K562 (cell line): ENCODE data around the gene SLC48A1. TPM values are rescaled to one million over a fixed set of nuclear protein-coding genes. Genes with fewer than 3 reads are reported as not detected.
A peak's percentile ranks its signal among the peaks of the same experiment; 100 is the strongest.

ENCODE experiments used
- ATAC-seq: fragments of 200-7000 bp; cut with Tn5 transposase; 3 replicates; pipeline ENCODE4 v1.9.1; 2020; ENCODE audit warnings: moderate library complexity
- BruUV-seq: library from RNA; stranded (reverse); fragments of 400-500 nt; replicated peaks from 2 replicates; lab custom pipeline; 2021; lab: Mats Ljungman, UMichigan
- CTCF ChIA-PET: fragments of 300-600 bp; formaldehyde crosslinking; extraction: SDS; loops from one replicate; lab custom pipeline; 2021; ENCODE audit warnings: low intra/inter-chr PET ratio; lab: Yijun Ruan, JAX
- POLR2A ChIA-PET: fragments of 300-600, 350-650 bp; sonication (Branson Sonifier 250); formaldehyde crosslinking; extraction: SDS; loops from one replicate; lab custom pipeline; 2021; ENCODE audit warnings: antibody characterized with exemption, inconsistent platforms; lab: Yijun Ruan, JAX
- DNase-seq, 4 experiments: peaks; one replicate each; pipeline versions ENCODE4 v3.0.0 to v3.0.0-alpha.2; 2011 to 2018; ENCODE audit warnings: low spot score in 3 of 4, mixed read lengths in 3 of 4; ENCODE audit errors: extremely low read depth in 1 of 4
- FAIRE-seq: peaks from 2 replicates; lab custom pipeline; 2011; peaks lifted over from hg19 to GRCh38; lab: Jason Lieb, UNC
- H2AFZ ChIP-seq: 2 replicates; pipeline ENCODE4 v1.6.0; 2011; ENCODE audit warnings: low read depth, low read length, control low read depth, inconsistent platforms
- H3K27ac ChIP-seq: fragments of 200-600 bp; 3 replicates; pipeline ENCODE4 v1.8.0; 2011; ENCODE audit warnings: low read depth, mild to moderate bottlenecking, control low read depth, inconsistent platforms, low read length, moderate library complexity, mixed read lengths; ENCODE audit errors: extremely low read depth
- H3K27me3 ChIP-seq, 2 experiments: fragments of 300-600 bp in 1 of 2; 2 replicates in 1 of 2; 3 replicates in 1 of 2; pipeline versions ENCODE4 v1.6.0 to v1.8.0; 2011; ENCODE audit warnings: inconsistent platforms in 2 of 2, low read length in 2 of 2, mild to moderate bottlenecking in 1 of 2, mixed read lengths in 1 of 2, moderate library complexity in 1 of 2; ENCODE audit not compliant: control insufficient read depth in 2 of 2, insufficient read depth in 2 of 2
- H3K36me3 ChIP-seq: fragments of 300-600 bp; 3 replicates; pipeline ENCODE4 v1.8.0; 2011; ENCODE audit warnings: mild to moderate bottlenecking, low read length, inconsistent platforms; ENCODE audit not compliant: control insufficient read depth, insufficient read depth
- H3K4me1 ChIP-seq, 2 experiments: fragments of 200-600 bp in 1 of 2; replicated peaks in 1 of 2; 2 replicates in 1 of 2; 3 replicates in 1 of 2; pipeline versions ENCODE4 v1.5.1 to v1.8.0; 2011; ENCODE audit warnings: inconsistent platforms in 2 of 2, low read length in 2 of 2, mild to moderate bottlenecking in 1 of 2, mixed read lengths in 1 of 2, moderate library complexity in 1 of 2; ENCODE audit not compliant: control insufficient read depth in 2 of 2, insufficient read depth in 2 of 2
- H3K4me2 ChIP-seq: 2 replicates; pipeline ENCODE4 v1.6.1; 2011; ENCODE audit warnings: low read length, control low read depth, inconsistent platforms, mixed read lengths; ENCODE audit not compliant: insufficient read depth
- H3K4me3 ChIP-seq: fragments of 200-600 bp; sonication (generic), shearing (Covaris generic); 2 replicates; pipeline ENCODE4 v1.5.1; 2016; ENCODE audit warnings: control low read depth, inconsistent platforms
- H3K79me2 ChIP-seq: fragments of 200-600 bp; 3 replicates; pipeline ENCODE4 v1.8.0; 2011; ENCODE audit warnings: low read length, inconsistent platforms; ENCODE audit not compliant: control insufficient read depth, insufficient read depth
- H3K9ac ChIP-seq, 2 experiments: 2 replicates each; pipeline versions ENCODE4 v1.6.0 to v1.6.1; 2011; ENCODE audit warnings: low read depth in 2 of 2, low read length in 2 of 2, control low read depth in 1 of 2, inconsistent platforms in 1 of 2, mild to moderate bottlenecking in 1 of 2, mixed read lengths in 1 of 2; ENCODE audit not compliant: insufficient read depth in 1 of 2
- H3K9me1 ChIP-seq: one replicate; pipeline ENCODE4 v1.6.0; 2011; ENCODE audit warnings: inconsistent platforms, mild to moderate bottlenecking, low read length, moderate library complexity; ENCODE audit not compliant: control insufficient read depth, insufficient read depth
- H3K9me3 ChIP-seq: replicated peaks from 2 replicates; pipeline ENCODE4 v1.5.1; 2011; ENCODE audit warnings: low read depth, low read length, inconsistent platforms; ENCODE audit not compliant: control insufficient read depth, insufficient read depth
- H4K20me1 ChIP-seq: replicated peaks from 2 replicates; pipeline ENCODE4 v1.6.1; 2011; ENCODE audit warnings: low read length, inconsistent platforms, mixed read lengths; ENCODE audit not compliant: control insufficient read depth, insufficient read depth
- AFF1 ChIP-seq, 2 experiments: fragments of 450-650 bp; IDR thresholded peaks; 2 replicates each; pipeline ENCODE4 v1.6.1; 2018; ENCODE audit warnings: mild to moderate bottlenecking in 2 of 2, low read depth in 1 of 2; ENCODE audit not compliant: partially characterized antibody in 2 of 2
- EGR1 ChIP-seq: fragments of 450-650 bp; conservative IDR thresholded peaks from 2 replicates; pipeline ENCODE4 v1.6.1; 2017; ENCODE audit warnings: mild to moderate bottlenecking
- NR2C2 ChIP-seq, 2 experiments: fragments of 200-800 bp in 1 of 2; sonication (Bioruptor generic) in 1 of 2; sonication (generic) in 1 of 2; formaldehyde crosslinking in 1 of 2; IDR thresholded peaks; 2 replicates each; pipeline versions ENCODE4 v1.6.1 to v1.8.0; 2016 to 2022; ENCODE audit warnings: mild to moderate bottlenecking in 1 of 2, missing compliant biosample characterization in 1 of 2, missing genetic modification characterization in 1 of 2, missing genetic modification reagents in 1 of 2
- ZBTB7A ChIP-seq: IDR thresholded peaks from 2 replicates; pipeline ENCODE4 v1.6.1; 2011; ENCODE audit warnings: low read depth, mild to moderate bottlenecking, low read length, moderate library complexity, borderline replicate concordance; ENCODE audit not compliant: control insufficient read depth
- ZNF3 ChIP-seq: fragments of 250-450 bp; sonication (Bioruptor Pico); IDR thresholded peaks from 2 replicates; pipeline ENCODE4 v1.5.0; 2021; ENCODE audit warnings: mild to moderate bottlenecking, moderate library complexity
- ZNF592 ChIP-seq: fragments of 450-650 bp; IDR thresholded peaks from 2 replicates; pipeline ENCODE4 v1.6.1; 2017; ENCODE audit warnings: antibody characterized with exemption, mild to moderate bottlenecking
- WGBS: fragments of 100-300 bp; shearing (Covaris generic); methylation state at CpG from one replicate; pipeline ENCODE4 v1.1.6; 2016; ENCODE audit warnings: low coverage, mixed read lengths; ENCODE audit not compliant: insufficient coverage; ENCODE audit errors: missing lambda C conversion rate; 5-methylcytosine and 5-hydroxymethylcytosine counted together
- in situ Hi-C: fragments of 300-500 bp; cut with MboI; formaldehyde crosslinking; loops from 4 replicates; pipeline ENCODE4 v1.15.0; 2018; ENCODE audit warnings: inconsistent platforms, mixed read lengths
- intact Hi-C: fragments of 100-400 bp; cut with micrococcal nuclease; formaldehyde crosslinking; loops from 2 replicates; pipeline ENCODE4 v1.14.2; 2022
- polyA plus RNA-seq, 8 experiments: library from polyadenylated mRNA; depleted of rRNA in 4 of 8; stranded (reverse) in 5 of 8; unstranded in 3 of 8; fragments of >200 nt; fragmentation: Nextera tagmentation in 2 of 8; fragmentation: Illumina TruSeq in 1 of 8; extraction: Ambion mirVana in 2 of 8; extraction: Trizol in 1 of 8; gene quantifications; 2 replicates each; pipeline versions ENCODE4 v1.2.1 to v1.2.3, GENCODE V29; 2011 to 2014; ENCODE audit warnings: inconsistent platforms in 1 of 8, missing spikeins in 1 of 8
- total RNA-seq, 7 experiments: library from RNA; depleted of rRNA in 6 of 7; stranded (reverse); fragments of >200 nt in 6 of 7; fragmentation: Illumina TruSeq in 2 of 7; extraction: Trizol in 2 of 7; gene quantifications; 2 replicates each; pipeline versions ENCODE4 v1.2.1 to v1.2.3, GENCODE V29; 2011 to 2021; ENCODE audit warnings: low replicate concordance in 1 of 7

Gene SLC48A1
- total and polyA plus RNA-seq, 9 of the 15 experiments (the other 6 are each of a cell fraction or from before 2014, with no cell fraction given): 10.7 to 37.5 (median 18.7) TPM

GRCh38 chr12:47811581-47812484 is 38.8 kb downstream of the SLC48A1 start:
- ChIA-PET CTCF (interaction anchor here (0.6 kb wide), 1 partner anchor 377 kb away, joined by 3 read pairs; no protein-coding TSS in a partner anchor), POLR2A (interaction anchor here (0.5 to 3.5 kb wide), 10 partner anchors 9 to 388 kb away, joined by 3 to 14 read pairs (median 6); no protein-coding TSS in a partner anchor)
- H2AFZ ChIP-seq: no peak overlapping the region
- ATAC-seq: no peak
- in situ Hi-C loops: no loop called here
- intact Hi-C loops: no loop called here
- no peaks in the 10 kb centered on the region for H3K27me3 ChIP-seq
- DNase-seq: no peak
- WGBS: 53% methylated on average over 14 of the region's 14 CpGs
- H3K4me3 ChIP-seq: no peak overlapping the region
- peaks cover 64 to 79% of the 10 kb centered on the region in 2 experiments for H3K4me1 ChIP-seq
- TF ChIP-seq AFF1 (IDR thresholded peaks at IDR 0.05; ENCODE audit: low read depth in 1 of 2, partially characterized antibody in 2 of 2): no peak
- TF ChIP-seq NR2C2 (CRISPR knock-in tag; IDR thresholded peaks at IDR 0.05): no peak
- TF ChIP-seq NR2C2 (tag; IDR thresholded peaks at IDR 0.05): no peak
- TF ChIP-seq ZNF592: peak; percentile 17; the same call in 1 of the 2 replicates
- TF ChIP-seq EGR1: peak; percentile 55
- TF ChIP-seq ZBTB7A: 0 out of 2 replicates have a peak, but pooled peaks have one; percentile 20
- TF ChIP-seq ZNF3 (CRISPR knock-in tag): no peak
- no TSS peak for BruUV-seq
- H3K9me3 ChIP-seq: no peaks in the 10 kb centered on the region
- H3K79me2 ChIP-seq: peaks cover 100% of the 10 kb centered on the region
- H3K9me1 ChIP-seq: peaks cover 6% of the 10 kb centered on the region
- H4K20me1 ChIP-seq: peaks cover 8% of the 10 kb centered on the region; the same call in 1 of the 2 replicates
- H3K9ac ChIP-seq: peak overlapping the region; percentile 59 to 79; a peak in 3 of 4 replicates
- peak overlapping the region; percentile 91 for H3K27ac ChIP-seq
- H3K36me3 ChIP-seq: peaks cover 56% of the 10 kb centered on the region
- H3K4me2 ChIP-seq: peak overlapping the region; percentile 91
- FAIRE-seq: no peak
